ENCODE data around the gene ADAMTSL3.

Gene ADAMTSL3

GRCh38 chr15:83893308-83893707, 239.4 kb downstream of the ADAMTSL3 start:
- no peak for DNase-seq

- no peak for DNase-seq
These were observed 243.1 kb downstream of the ADAMTSL3 start for GRCh38 chr15:83897037-83897436.

GRCh38 chr15:83898361-83898760, 244.4 kb downstream of the ADAMTSL3 start:
- no peak for DNase-seq

GRCh38 chr15:83899670-83900069, 245.7 kb downstream of the ADAMTSL3 start:
- DNase-seq = no peak

- DNase-seq = no peak
These were observed 250.5 kb downstream of the ADAMTSL3 start for GRCh38 chr15:83904107-83905040.

- no peak for DNase-seq
These were observed 251.8 kb downstream of the ADAMTSL3 start for GRCh38 chr15:83905556-83906273.

GRCh38 chr15:83911345-83911744, 257.4 kb downstream of the ADAMTSL3 start:
- no peak for DNase-seq

- DNase-seq = no peak
These were observed 258.4 kb downstream of the ADAMTSL3 start for GRCh38 chr15:83912343-83912742.

GRCh38 chr15:83913034-83913632, 259.2 kb downstream of the ADAMTSL3 start:
- DNase-seq = no peak

GRCh38 chr15:83914906-83915305, 261.0 kb downstream of the ADAMTSL3 start:
- no peak for DNase-seq

GRCh38 chr15:83917432-83917831, 263.5 kb downstream of the ADAMTSL3 start:
- DNase-seq = no peak

GRCh38 chr15:83918011-83918410, 264.1 kb downstream of the ADAMTSL3 start:
- DNase-seq = no peak

GRCh38 chr15:83919319-83919830, 265.5 kb downstream of the ADAMTSL3 start:
- no peak for DNase-seq

- no peak for DNase-seq
These were observed 266.1 kb downstream of the ADAMTSL3 start for GRCh38 chr15:83919978-83920510.

GRCh38 chr15:83922649-83923294, 268.8 kb downstream of the ADAMTSL3 start:
- DNase-seq = no peak

GRCh38 chr15:83926116-83926515, 272.2 kb downstream of the ADAMTSL3 start:
- DNase-seq = no peak

- no peak for DNase-seq
These were observed 273.9 kb downstream of the ADAMTSL3 start for GRCh38 chr15:83927704-83928391.

- DNase-seq = no peak
These were observed 274.4 kb downstream of the ADAMTSL3 start for GRCh38 chr15:83928392-83928734.

GRCh38 chr15:83928878-83929418, 275.0 kb downstream of the ADAMTSL3 start:
- no peak for DNase-seq

- DNase-seq = no peak
These were observed 275.7 kb downstream of the ADAMTSL3 start for GRCh38 chr15:83929619-83930018.

- DNase-seq = no peak
These were observed 276.7 kb downstream of the ADAMTSL3 start for GRCh38 chr15:83930392-83931212.
